H1 (cell line): ENCODE measurements around the gene SMIM29. TPM values are rescaled to one million over a fixed set of nuclear protein-coding genes. Genes with fewer than 3 reads are reported as not detected.
"Not testable (repeated sequence)": the region's sequence is repeated elsewhere in the genome, so short reads cannot be mapped to it uniquely, and the experiment has no call there.

Experiments
- CTCF ChIA-PET: fragments of 300-600 bp; sonication (Branson Sonifier 250); formaldehyde crosslinking; loops from one replicate; lab custom pipeline; 2021; ENCODE audit not compliant: partially characterized antibody; lab: Charles Lee
- POLR2A ChIA-PET: fragments of 300-600 bp; sonication (Branson Sonifier 250); formaldehyde crosslinking; loops from one replicate; lab custom pipeline; 2021; ENCODE audit warnings: inconsistent platforms; ENCODE audit not compliant: partially characterized antibody; lab: Charles Lee
- DNase-seq, 2 experiments: peaks; one replicate each; pipeline versions ENCODE4 v3.0.0 to v3.0.0-alpha.2; 2010 to 2022; ENCODE audit warnings: low spot score in 2 of 2, low read depth in 1 of 2, mixed read lengths in 1 of 2
- FAIRE-seq: peaks from 2 replicates; lab custom pipeline; 2011; peaks lifted over from hg19 to GRCh38; lab: Jason Lieb, UNC
- H2AFZ ChIP-seq: 2 replicates; pipeline ENCODE4 v1.8.1; 2012; ENCODE audit warnings: low read length, inconsistent platforms
- H2AK5ac ChIP-seq: 2 replicates; pipeline ENCODE4 v1.6.1; 2013; ENCODE audit warnings: low read depth, low read length
- H2BK120ac ChIP-seq: replicated peaks from 2 replicates; pipeline ENCODE3; 2013; ENCODE audit warnings: low read depth, low read length, inconsistent platforms
- H2BK12ac ChIP-seq: 2 replicates; pipeline ENCODE4 v1.6.1; 2013; ENCODE audit warnings: low read depth, low read length
- H2BK15ac ChIP-seq: 2 replicates; pipeline ENCODE4 v1.6.1; 2013; ENCODE audit warnings: low read length
- H2BK20ac ChIP-seq: 2 replicates; pipeline ENCODE4 v1.6.1; 2013; ENCODE audit warnings: low read length
- H2BK5ac ChIP-seq: 2 replicates; pipeline ENCODE4 v1.6.1; 2013; ENCODE audit warnings: low read depth, low read length
- H3K14ac ChIP-seq: 2 replicates; pipeline ENCODE4 v1.6.1; 2013; ENCODE audit warnings: inconsistent platforms; ENCODE audit not compliant: insufficient read length
- H3K18ac ChIP-seq: 2 replicates; pipeline ENCODE4 v1.6.1; 2013; ENCODE audit warnings: low read length; ENCODE audit errors: extremely low read depth
- H3K23ac ChIP-seq: 2 replicates; pipeline ENCODE4 v1.6.1; 2013; ENCODE audit warnings: inconsistent platforms; ENCODE audit not compliant: insufficient read length
- H3K23me2 ChIP-seq: 2 replicates; pipeline ENCODE4 v1.6.1; 2013; ENCODE audit warnings: low read depth, low read length
- H3K27ac ChIP-seq: 2 replicates; pipeline ENCODE4 v1.6.1; 2011; ENCODE audit warnings: low read depth, low read length, inconsistent platforms
- H3K27me3 ChIP-seq, 4 experiments: replicated peaks in 1 of 4; 1 replicate in 1 of 4; 2 replicates in 3 of 4; pipeline versions ENCODE4 v1.6.1 to v1.8.1; 2011 to 2013; ENCODE audit warnings: low read length in 3 of 4, mild to moderate bottlenecking in 3 of 4, inconsistent platforms in 2 of 4, mixed read lengths in 2 of 4, moderate library complexity in 1 of 4; ENCODE audit not compliant: control insufficient read depth in 3 of 4, insufficient read depth in 3 of 4; ENCODE audit errors: extremely low read depth in 1 of 4
- H3K36me3 ChIP-seq, 4 experiments: 2 replicates each; pipeline versions ENCODE4 v1.6.1 to v1.8.1; 2011 to 2013; ENCODE audit warnings: mild to moderate bottlenecking in 4 of 4, low read length in 3 of 4, moderate library complexity in 2 of 4, control low read depth in 1 of 4, inconsistent platforms in 1 of 4; ENCODE audit not compliant: insufficient read depth in 4 of 4, control insufficient read depth in 2 of 4
- H3K4ac ChIP-seq: replicated peaks from 2 replicates; pipeline ENCODE3; 2013; ENCODE audit warnings: low read length, low read depth, mixed read lengths, inconsistent platforms; ENCODE audit not compliant: insufficient read length
- H3K4me1 ChIP-seq, 4 experiments: replicated peaks in 1 of 4; 1 replicate in 1 of 4; 2 replicates in 3 of 4; pipeline versions ENCODE4 v1.6.1 to v1.8.1; 2011 to 2013; ENCODE audit warnings: low read length in 3 of 4, inconsistent platforms in 2 of 4, mixed read lengths in 1 of 4; ENCODE audit not compliant: insufficient read depth in 4 of 4, control insufficient read depth in 3 of 4
- H3K4me2 ChIP-seq, 2 experiments: 2 replicates each; pipeline versions ENCODE4 v1.6.1 to v1.8.1; 2011 to 2013; ENCODE audit warnings: low read depth in 2 of 2, low read length in 2 of 2, control low read depth in 1 of 2, inconsistent platforms in 1 of 2, mild to moderate bottlenecking in 1 of 2; ENCODE audit not compliant: insufficient read depth in 1 of 2
- H3K4me3 ChIP-seq, 4 experiments: fragments of 200-600, 300-600 bp in 1 of 4; sonication (generic), shearing (Covaris generic), sonication (Bioruptor Twin) in 1 of 4; 2 replicates each; pipeline versions ENCODE4 v1.5.1 to v1.8.1; 2011 to 2016; ENCODE audit warnings: low read length in 4 of 4, low read depth in 3 of 4, control low read depth in 2 of 4, inconsistent platforms in 2 of 4, mild to moderate bottlenecking in 2 of 4, mixed read lengths in 1 of 4, moderate library complexity in 1 of 4; ENCODE audit not compliant: insufficient read depth in 2 of 4; ENCODE audit errors: extremely low read depth in 1 of 4
- H3K56ac ChIP-seq: replicated peaks from 2 replicates; pipeline ENCODE3; 2013; ENCODE audit warnings: low read depth, mild to moderate bottlenecking, mixed read lengths, low read length, inconsistent platforms; ENCODE audit not compliant: insufficient read length
- H3K79me1 ChIP-seq: 2 replicates; pipeline ENCODE4 v1.6.1; 2013; ENCODE audit warnings: low read depth, low read length, control low read depth
- H3K79me2 ChIP-seq, 2 experiments: 2 replicates each; pipeline versions ENCODE4 v1.6.1 to v1.8.1; 2012 to 2013; ENCODE audit warnings: low read length in 2 of 2, mild to moderate bottlenecking in 2 of 2, inconsistent platforms in 1 of 2; ENCODE audit not compliant: insufficient read depth in 2 of 2, control insufficient read depth in 1 of 2
- H3K9ac ChIP-seq, 4 experiments: replicated peaks in 1 of 4; 1 replicate in 1 of 4; 2 replicates in 3 of 4; pipeline versions ENCODE4 v1.6.1 to v1.8.1; 2011 to 2013; ENCODE audit warnings: low read depth in 3 of 4, low read length in 3 of 4, control low read depth in 2 of 4, mild to moderate bottlenecking in 2 of 4, moderate library complexity in 2 of 4, inconsistent platforms in 1 of 4; ENCODE audit errors: extremely low read depth in 1 of 4
- H3K9me3 ChIP-seq, 2 experiments: 2 replicates each; pipeline versions ENCODE4 v1.6.1 to v1.8.1; 2012 to 2013; ENCODE audit warnings: mild to moderate bottlenecking in 2 of 2, moderate library complexity in 2 of 2, control low read depth in 1 of 2, inconsistent platforms in 1 of 2, low read depth in 1 of 2, low read length in 1 of 2, mixed read lengths in 1 of 2; ENCODE audit not compliant: insufficient read depth in 2 of 2
- H4K20me1 ChIP-seq, 2 experiments: replicated peaks in 1 of 2; 2 replicates each; pipeline versions ENCODE3 to v1.8.1; 2011 to 2013; ENCODE audit warnings: inconsistent platforms in 2 of 2, low read length in 2 of 2, mild to moderate bottlenecking in 1 of 2; ENCODE audit not compliant: insufficient read depth in 2 of 2, control insufficient read depth in 1 of 2
- H4K5ac ChIP-seq: 2 replicates; pipeline ENCODE4 v1.6.1; 2013; ENCODE audit warnings: low read length, low read depth, mixed read lengths, inconsistent platforms; ENCODE audit not compliant: insufficient read length
- H4K8ac ChIP-seq: 2 replicates; pipeline ENCODE4 v1.8.0; 2013; ENCODE audit warnings: mild to moderate bottlenecking, moderate library complexity, low read length, inconsistent platforms; ENCODE audit not compliant: insufficient read depth; ENCODE audit errors: extremely low read depth
- H4K91ac ChIP-seq: replicated peaks from 2 replicates; pipeline ENCODE3; 2013; ENCODE audit warnings: low read length, mixed read lengths, inconsistent platforms; ENCODE audit not compliant: insufficient read length
- WGBS, 2 experiments: shearing (Covaris generic) in 1 of 2; methylation state at CpG; one replicate each; pipeline versions ENCODE4 v1.1.6 to v1.1.7; 2013 to 2015; ENCODE audit warnings: low lambda C conversion rate in 2 of 2, mixed read lengths in 2 of 2, inconsistent platforms in 1 of 2, low coverage in 1 of 2, missing lambda C conversion rate in 1 of 2; ENCODE audit not compliant: insufficient replicate concordance in 2 of 2, insufficient coverage in 1 of 2, insufficient read length in 1 of 2; ENCODE audit errors: extremely low coverage in 1 of 2, missing lambda C conversion rate in 1 of 2; 5-methylcytosine and 5-hydroxymethylcytosine counted together
- polyA plus RNA-seq, 7 experiments: library from polyadenylated mRNA; depleted of rRNA in 3 of 7; stranded (reverse) in 5 of 7; unstranded in 2 of 7; fragments of >200 nt in 5 of 7; fragments of 200-250 nt in 2 of 7; gene quantifications; 1 replicate in 5 of 7; 2 replicates in 1 of 7; 4 replicates in 1 of 7; pipeline versions ENCODE4 v1.2.1 to v1.2.3, GENCODE V29; 2011 to 2013; ENCODE audit warnings: missing spikeins in 2 of 7, mixed read lengths in 2 of 7
- total RNA-seq: library from RNA; stranded (reverse); fragmentation: NEBNext Ultra II Directional; extraction: Animal tissue kit (Norgen Biotek cat#: 25700); gene quantifications from 2 replicates; pipeline ENCODE4 v1.2.1, GENCODE V29; 2021

Gene SMIM29
- total and polyA plus RNA-seq, 2 of the 8 experiments (the other 6 are each of a cell fraction or from before 2014, with no cell fraction given), result 7.0 to 22.4 TPM

DNA sequence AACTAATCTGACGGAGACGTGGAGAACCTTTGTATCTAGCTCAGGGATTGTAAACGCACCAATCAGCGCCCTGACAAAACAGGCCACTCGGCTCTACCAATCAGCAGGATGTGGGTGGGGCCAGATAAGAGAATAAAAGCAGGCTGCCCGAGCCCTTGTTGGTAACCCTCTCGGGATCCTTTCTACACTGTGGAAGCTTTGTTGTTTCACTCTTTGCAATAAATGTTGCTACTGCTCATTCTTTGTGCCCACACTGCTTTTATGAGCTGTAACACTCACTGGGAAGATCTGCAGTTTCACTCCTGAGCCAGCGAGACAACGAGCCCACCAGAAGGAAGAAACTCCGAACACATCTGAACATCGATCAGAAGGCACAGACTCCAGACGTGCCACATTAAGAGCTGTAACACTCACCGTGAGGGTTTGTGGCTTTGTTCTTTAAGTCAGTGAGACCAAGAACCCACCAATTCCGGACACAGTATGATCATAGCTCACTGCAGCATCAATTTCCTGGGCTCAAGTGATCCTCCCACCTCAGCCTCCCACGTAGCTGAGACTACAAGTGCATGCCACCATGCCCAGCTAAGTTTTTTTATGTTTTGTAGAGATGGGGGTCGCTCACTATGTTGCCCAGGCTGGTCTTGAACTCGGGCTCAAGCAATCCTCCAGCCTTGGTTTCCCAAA is 21.0 kb upstream of the SMIM29 start:
- not testable (repeated sequence) for H2BK120ac ChIP-seq
- CTCF ChIA-PET, result interaction anchor here (0.7 to 1.2 kb wide), 2 partner anchors 20 to 120 kb away, joined by 3 to 5 read pairs; no protein-coding TSS in a partner anchor

More for the DNA sequence above, 21.0 kb upstream of the SMIM29 start:
- H3K4me2 ChIP-seq, H3K4ac ChIP-seq, H2BK15ac ChIP-seq, H3K56ac ChIP-seq, H3K79me1 ChIP-seq, H4K8ac ChIP-seq, H3K23ac ChIP-seq, DNase-seq, H3K4me3 ChIP-seq, FAIRE-seq, H3K27me3 ChIP-seq, H3K4me1 ChIP-seq, H3K9me3 ChIP-seq, H3K14ac ChIP-seq, H3K23me2 ChIP-seq, H4K5ac ChIP-seq, H3K79me2 ChIP-seq, H4K20me1 ChIP-seq, H2AFZ ChIP-seq, H4K91ac ChIP-seq, H3K27ac ChIP-seq, H3K9ac ChIP-seq, H3K18ac ChIP-seq, H2BK12ac ChIP-seq, H2BK5ac ChIP-seq, H3K36me3 ChIP-seq, H2BK20ac ChIP-seq, H2AK5ac ChIP-seq: not testable (repeated sequence)
- 81% methylated on average over 17 of the region's 17 CpGs; no CpG with 5 or more reads in 1 of the 2 experiments for WGBS, 2 experiments
- POLR2A ChIA-PET, result interaction anchor here (1.3 to 2.0 kb wide), 2 partner anchors 26 to 33 kb away, joined by 3 to 7 read pairs; partner anchors contain the start of gene HMGA1
